GM23248 (cell line): ENCODE measurements around the gene FBXO48.

Experiments used
- EZH2 ChIP-seq: fragments of 200-600 bp; sonication (generic); IDR thresholded peaks from 2 replicates; pipeline ENCODE4 v1.6.1; 2018; ENCODE audit warnings: antibody characterized with exemption, mild to moderate bottlenecking; ENCODE audit not compliant: insufficient read depth, poor library complexity, severe bottlenecking
- EZH2phosphoT487 ChIP-seq: fragments of 200-600 bp; sonication (generic); IDR thresholded peaks from 2 replicates; pipeline ENCODE4 v1.6.1; 2018; ENCODE audit warnings: antibody characterized with exemption, moderate library complexity, mild to moderate bottlenecking, low read depth; ENCODE audit not compliant: insufficient read depth

GRCh38 chr2:68516051-68516955 is 49.2 kb upstream of the FBXO48 start:
- no peak for TF ChIP-seq EZH2
- TF ChIP-seq EZH2phosphoT487, result no peak
